ENCODE measurements around the gene ADCY3. TPM values are rescaled to one million over a fixed set of nuclear protein-coding genes. Genes with fewer than 3 reads are reported as not detected.

ADCY3 gene
- total and polyA plus RNA-seq, 2 of the 13 experiments (the other 11 are each of a cell fraction or from before 2014, with no cell fraction given), result 0.11 to 0.61 TPM

DNA sequence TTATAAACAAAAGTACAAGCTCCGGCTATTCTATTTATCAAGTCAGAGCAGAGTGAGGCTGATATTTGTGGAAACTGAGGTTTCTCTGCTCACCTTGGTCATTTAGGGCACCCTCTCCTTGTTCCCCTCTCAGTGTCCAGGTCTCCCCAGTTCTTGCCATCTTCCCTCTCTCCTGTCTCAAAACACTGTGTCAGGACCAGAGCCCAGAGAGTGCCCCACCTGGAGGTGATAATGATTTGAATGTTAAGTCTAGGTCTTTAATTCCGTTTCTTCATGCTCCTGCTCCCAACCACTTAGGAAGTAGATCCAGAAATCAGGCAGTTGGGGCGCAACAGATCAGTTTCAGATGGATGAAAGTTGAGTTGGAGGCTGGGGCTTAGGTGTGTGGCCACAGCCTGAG lies 9.2 kb upstream of the ADCY3 start:
- Histone ChIP-seq H3K9ac (ENCODE audit: insufficient read depth, low read depth, low read length) (no peak overlapping the region), H4K20me1 (ENCODE audit: insufficient read depth, low read length) (no peaks in the 10 kb centered on the region), H3K4me2 (ENCODE audit: low read depth, low read length) (no peak overlapping the region), H3K4me1 (ENCODE audit: insufficient read depth, low read length) (peaks cover 7% of the 10 kb centered on the region; the same call in 1 of the 2 replicates), H2AFZ (ENCODE audit: low read length) (no peak overlapping the region), H3K27ac (ENCODE audit: extremely low read length, insufficient read depth, low read length) (no peak overlapping the region), H3K27me3 (ENCODE audit: control insufficient read depth in 1 of 2, insufficient read depth in 2 of 2, low read length in 2 of 2) (peaks cover 7 to 52% of the 10 kb centered on the region in 2 experiments; a peak in 4 of 5 replicates), H3K4me3 (replicated peaks in 1 of 3; ENCODE audit: insufficient read depth in 1 of 3, low read depth in 2 of 3, low read length in 3 of 3) (no peak overlapping the region), H3K36me3 (replicated peaks in 1 of 2; ENCODE audit: control insufficient read depth in 1 of 2, insufficient read depth in 2 of 2, low read length in 2 of 2) (no peaks in the 10 kb centered on the region), H3K9me3 (ENCODE audit: low read length) (no peaks in the 10 kb centered on the region), H3K79me2 (ENCODE audit: insufficient read depth, low read length) (no peaks in the 10 kb centered on the region)
- 49% methylated on average over 3 of the region's 3 CpGs for WGBS (ENCODE audit: low lambda C conversion rate)
- TF ChIP-seq SP2 (CRISPR knock-in tag; IDR thresholded peaks at IDR 0.05) (no peak), DNMT3B (CRISPR knock-in tag; conservative IDR thresholded peaks at IDR 0.05) (no peak), ZNF282 (IDR thresholded peaks at IDR 0.05; ENCODE audit: partially characterized antibody) (no peak), NCOA2 (CRISPR knock-in tag; IDR thresholded peaks at IDR 0.05) (no peak), HIVEP1 (CRISPR knock-in tag; IDR thresholded peaks at IDR 0.05) (no peak), AGO1 (IDR thresholded peaks at IDR 0.05; ENCODE audit: low read depth, low read length, poor library complexity, severe bottlenecking) (no peak), SIX1 (CRISPR knock-in tag; IDR thresholded peaks at IDR 0.05; ENCODE audit: borderline replicate concordance) (no peak), SNAI1 (CRISPR knock-in tag; IDR thresholded peaks at IDR 0.05; ENCODE audit: borderline replicate concordance) (no peak), JDP2 (CRISPR knock-in tag; IDR thresholded peaks at IDR 0.05; ENCODE audit: borderline replicate concordance) (no peak), RXRB (CRISPR knock-in tag; IDR thresholded peaks at IDR 0.05; ENCODE audit: borderline replicate concordance) (no peak), TRIM24 (CRISPR knock-in tag; IDR thresholded peaks at IDR 0.05) (no peak), ZMYM3 (CRISPR knock-in tag; IDR thresholded peaks at IDR 0.05) (no peak)
- TF ChIP-seq, protein P1, sequence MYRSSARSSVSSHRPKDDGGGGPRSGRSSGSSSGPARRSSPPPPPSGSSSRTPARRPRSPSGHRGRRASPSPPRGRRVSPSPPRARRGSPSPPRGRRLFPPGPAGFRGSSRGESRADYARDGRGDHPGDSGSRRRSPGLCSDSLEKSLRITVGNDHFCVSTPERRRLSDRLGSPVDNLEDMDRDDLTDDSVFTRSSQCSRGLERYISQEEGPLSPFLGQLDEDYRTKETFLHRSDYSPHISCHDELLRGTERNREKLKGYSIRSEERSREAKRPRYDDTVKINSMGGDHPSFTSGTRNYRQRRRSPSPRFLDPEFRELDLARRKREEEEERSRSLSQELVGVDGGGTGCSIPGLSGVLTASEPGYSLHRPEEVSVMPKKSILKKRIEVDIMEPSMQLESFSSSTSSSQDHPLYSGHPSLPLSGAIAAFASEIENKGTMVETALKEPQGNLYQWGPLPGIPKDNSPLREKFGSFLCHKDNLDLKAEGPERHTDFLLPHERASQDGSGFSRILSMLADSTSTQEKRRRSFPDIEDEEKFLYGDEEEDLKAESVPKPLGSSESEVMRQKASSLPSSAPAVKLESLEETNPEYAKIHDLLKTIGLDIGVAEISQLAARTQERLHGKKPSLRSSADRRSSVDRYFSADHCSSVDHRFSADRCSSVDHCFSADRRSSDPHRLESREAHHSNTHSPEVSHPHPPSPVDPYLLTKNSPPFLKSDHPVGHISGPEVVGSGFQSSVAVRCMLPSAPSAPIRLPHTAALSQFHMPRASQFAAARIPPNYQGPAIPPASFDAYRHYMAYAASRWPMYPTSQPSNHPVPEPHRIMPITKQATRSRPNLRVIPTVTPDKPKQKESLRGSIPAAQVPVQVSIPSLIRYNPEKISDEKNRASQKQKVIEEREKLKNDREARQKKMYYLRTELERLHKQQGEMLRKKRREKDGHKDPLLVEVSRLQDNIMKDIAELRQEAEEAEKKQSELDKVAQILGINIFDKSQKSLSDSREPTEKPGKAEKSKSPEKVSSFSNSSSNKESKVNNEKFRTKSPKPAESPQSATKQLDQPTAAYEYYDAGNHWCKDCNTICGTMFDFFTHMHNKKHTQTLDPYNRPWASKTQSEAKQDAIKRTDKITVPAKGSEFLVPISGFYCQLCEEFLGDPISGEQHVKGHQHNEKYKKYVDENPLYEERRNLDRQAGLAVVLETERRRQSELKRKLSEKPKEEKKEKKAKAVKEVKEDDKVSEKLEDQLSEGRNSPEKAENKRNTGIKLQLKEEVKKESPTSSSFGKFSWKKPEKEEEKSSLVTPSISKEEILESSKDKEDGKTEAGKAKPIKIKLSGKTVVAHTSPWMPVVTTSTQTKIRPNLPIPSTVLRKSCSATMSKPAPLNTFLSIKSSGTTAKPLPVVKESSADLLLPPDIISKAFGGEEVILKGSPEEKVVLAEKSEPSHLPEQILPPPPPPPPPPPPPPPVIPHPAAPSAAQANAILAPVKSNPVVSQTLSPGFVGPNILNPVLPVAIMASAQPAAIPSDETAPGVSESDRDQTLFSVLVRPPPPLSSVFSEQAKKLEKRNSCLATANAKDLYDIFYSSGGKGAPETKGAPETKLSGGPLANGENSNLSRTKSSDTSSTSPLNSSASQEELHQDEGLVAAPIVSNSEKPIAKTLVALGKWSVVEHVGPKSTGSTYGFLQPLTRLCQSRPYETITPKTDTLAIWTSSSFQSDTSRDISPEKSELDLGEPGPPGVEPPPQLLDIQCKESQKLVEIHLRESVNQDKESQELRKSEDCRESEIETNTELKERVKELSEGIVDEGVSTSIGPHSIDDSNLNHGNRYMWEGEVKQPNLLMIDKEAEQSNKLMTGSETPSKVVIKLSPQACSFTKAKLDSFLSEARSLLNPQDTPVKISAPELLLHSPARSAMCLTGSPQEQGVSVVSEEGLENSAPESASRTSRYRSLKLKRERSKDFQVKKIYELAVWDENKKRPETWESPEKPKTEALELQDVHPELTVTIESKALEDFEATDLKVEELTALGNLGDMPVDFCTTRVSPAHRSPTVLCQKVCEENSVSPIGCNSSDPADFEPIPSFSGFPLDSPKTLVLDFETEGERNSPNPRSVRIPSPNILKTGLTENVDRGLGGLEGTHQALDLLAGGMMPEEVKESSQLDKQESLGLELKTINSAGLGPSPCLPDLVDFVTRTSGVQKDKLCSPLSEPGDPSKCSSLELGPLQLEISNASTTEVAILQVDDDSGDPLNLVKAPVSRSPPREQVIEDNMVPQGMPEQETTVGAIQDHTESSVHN (CRISPR knock-in tag; IDR thresholded peaks at IDR 0.05), result no peak
- TF ChIP-seq, protein P2, sequence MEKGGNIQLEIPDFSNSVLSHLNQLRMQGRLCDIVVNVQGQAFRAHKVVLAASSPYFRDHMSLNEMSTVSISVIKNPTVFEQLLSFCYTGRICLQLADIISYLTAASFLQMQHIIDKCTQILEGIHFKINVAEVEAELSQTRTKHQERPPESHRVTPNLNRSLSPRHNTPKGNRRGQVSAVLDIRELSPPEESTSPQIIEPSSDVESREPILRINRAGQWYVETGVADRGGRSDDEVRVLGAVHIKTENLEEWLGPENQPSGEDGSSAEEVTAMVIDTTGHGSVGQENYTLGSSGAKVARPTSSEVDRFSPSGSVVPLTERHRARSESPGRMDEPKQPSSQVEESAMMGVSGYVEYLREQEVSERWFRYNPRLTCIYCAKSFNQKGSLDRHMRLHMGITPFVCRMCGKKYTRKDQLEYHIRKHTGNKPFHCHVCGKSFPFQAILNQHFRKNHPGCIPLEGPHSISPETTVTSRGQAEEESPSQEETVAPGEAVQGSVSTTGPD (CRISPR knock-in tag; IDR thresholded peaks at IDR 0.05), result no peak
- POLR2A ChIA-PET, result no interaction called here
- in situ Hi-C loops (cut with HindIII; ENCODE audit: extremely low pct_ligation_motif_present, low pct_unique_long_range_greater_than_20kb) (no loop called here), intact Hi-C loops (cut with micrococcal nuclease; ENCODE audit: unreplicated experiment) (no loop called here)
- DNase-seq (ENCODE audit: low spot score) (no peak), ATAC-seq (peak; percentile 18; the same call in 1 of the 3 replicates), FAIRE-seq (peak; percentile 46)
- CTCF ChIA-PET (ENCODE audit: low intra/inter-chr PET ratio, low total read pairs), result no interaction called here
- BruUV-seq (replicated peaks), result no TSS peak

Measured in HepG2 (cell line).